Pancreas (tissue), 10 donors: Measurements from ENCODE around the gene S100A3. TPM values are rescaled to one million over a fixed set of nuclear protein-coding genes. Genes with fewer than 3 reads are reported as not detected.

Experiments used
- ATAC-seq, 4 donors: fragments of 200-7000 bp; cut with Tn5 transposase; one replicate each; pipeline versions ENCODE4 v1.8.0 to v1.9.1; 2020; ENCODE audit warnings: mild to moderate bottlenecking in 4 of 4, moderate library complexity in 4 of 4
- DNase-seq, 6 donors: peaks; one replicate each; pipeline ENCODE4 v3.0.0-alpha.2; 2020
- FAIRE-seq: peaks from 2 replicates; lab custom pipeline; 2012; peaks lifted over from hg19 to GRCh38; lab: Jason Lieb, UNC
- H3K27ac ChIP-seq, 4 donors: fragments of 200-600 bp; sonication (generic); 1 replicate in 3 of 4; 2 replicates in 1 of 4; pipeline versions ENCODE4 v1.5.0 to v1.8.0; 2020
- H3K27me3 ChIP-seq, 4 donors: fragments of 200-600 bp; one replicate each; pipeline ENCODE4 v1.8.0; 2021
- H3K36me3 ChIP-seq, 3 donors: fragments of 200-600 bp; sonication (generic) in 1 of 3; one replicate each; pipeline versions ENCODE4 v1.5.0 to v1.8.0; 2020 to 2021
- H3K4me1 ChIP-seq, 3 donors: fragments of 200-600 bp; one replicate each; pipeline ENCODE4 v1.8.0; 2021
- H3K4me3 ChIP-seq, 4 donors: fragments of 200-600 bp; sonication (generic) in 2 of 4; one replicate each; pipeline versions ENCODE4 v1.5.0 to v1.8.0; 2020 to 2021
- H3K9me3 ChIP-seq, 4 donors: fragments of 200-600 bp; one replicate each; pipeline ENCODE4 v1.8.0; 2021
- WGBS, 2 donors: extraction: QIAGEN DNeasy Blood & Tissue Kit; methylation state at CpG; one replicate each; pipeline ENCODE4 v1.1.7; 2013; 5-methylcytosine and 5-hydroxymethylcytosine counted together
- intact Hi-C, 3 donors: fragments of 100-400 bp; cut with DNase I; formaldehyde crosslinking; loops; one replicate each; pipeline versions ENCODE4 v1.11.1 to v1.14.2; 2022
- polyA plus RNA-seq, 2 donors: library from polyadenylated mRNA; stranded (reverse); fragments of 200-250 nt; gene quantifications; one replicate each; pipeline ENCODE4 v1.2.3, GENCODE V29; 2013
- total RNA-seq, 6 donors: library from RNA; stranded (reverse); fragmentation: NEBNext Ultra II Directional in 4 of 6; extraction: Animal tissue kit (Norgen Biotek cat#: 25700) in 4 of 6; gene quantifications; one replicate each; pipeline versions ENCODE4 v1.2.1 to v1.2.4, GENCODE V29; 2021 to 2023
- TF ChIP-seq, protein P1 (sequence below), 4 donors: fragments of 200-600 bp; sonication (generic) in 3 of 4; IDR thresholded peaks; one replicate each; pipeline versions ENCODE4 v1.5.0 to v1.8.0; 2021; ENCODE audit warnings: antibody characterized with exemption in 4 of 4
- donor health status: healthy with polysubstance abuse.
- donor health status: DM: no; HTN: no; CAD: no; lungs with moderate emphysema.
- donor health status: DM: no; HTN: no; CAD: no.
- donor health status: control.
- donor health status: control.
- donor health status: Bipolar disorder and iron deficiency.
- donor health status: DM: yes; HTN: yes; CAD: no.
- donor health status: DM: no; HTN: no; CAD: no.
- donor health status: DM: no; HTN: no; CAD: no.
- donor health status: DM: yes; HTN: yes; CAD: no.

The S100A3 gene
- total and polyA plus RNA-seq, 8 donors: 0.20 to 1.1 (median 0.66) TPM; not detected in 3

DNA sequence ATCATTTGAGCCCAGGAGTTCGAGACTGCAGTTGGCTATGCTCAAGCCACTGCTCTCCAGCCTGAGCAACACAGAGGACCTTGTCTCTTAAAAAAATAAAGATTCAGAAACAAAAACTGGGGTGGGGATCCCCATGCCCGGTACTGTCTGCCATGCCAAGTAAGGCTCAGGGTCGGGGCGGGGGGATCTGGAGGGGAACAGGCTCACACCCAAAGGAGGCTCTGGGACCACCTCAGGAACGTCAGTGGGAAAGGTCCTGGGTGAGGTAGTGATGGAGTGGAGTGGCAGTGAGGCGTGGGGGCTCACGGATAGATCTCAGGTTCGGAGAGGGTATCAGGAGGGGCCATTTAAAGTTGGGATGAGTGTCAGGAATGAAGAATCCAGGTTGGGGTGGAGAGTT, 2.7 kb downstream of the S100A3 start:
- Histone ChIP-seq H3K4me3 (no peak overlapping the region), H3K36me3 (no peaks in the 10 kb centered on the region), H3K9me3 (no peaks in the 10 kb centered on the region), H3K27ac (no peak overlapping the region), H3K27me3 (no peaks in the 10 kb centered on the region), H3K4me1 (peaks cover 0 to 20% (median 5%) of the 10 kb centered on the region in 3 donors)
- intact Hi-C loops: no loop called here
- ATAC-seq: no peak
- DNase-seq: peak in 1 of 6 donors; percentile 21
- TF ChIP-seq, protein P1, sequence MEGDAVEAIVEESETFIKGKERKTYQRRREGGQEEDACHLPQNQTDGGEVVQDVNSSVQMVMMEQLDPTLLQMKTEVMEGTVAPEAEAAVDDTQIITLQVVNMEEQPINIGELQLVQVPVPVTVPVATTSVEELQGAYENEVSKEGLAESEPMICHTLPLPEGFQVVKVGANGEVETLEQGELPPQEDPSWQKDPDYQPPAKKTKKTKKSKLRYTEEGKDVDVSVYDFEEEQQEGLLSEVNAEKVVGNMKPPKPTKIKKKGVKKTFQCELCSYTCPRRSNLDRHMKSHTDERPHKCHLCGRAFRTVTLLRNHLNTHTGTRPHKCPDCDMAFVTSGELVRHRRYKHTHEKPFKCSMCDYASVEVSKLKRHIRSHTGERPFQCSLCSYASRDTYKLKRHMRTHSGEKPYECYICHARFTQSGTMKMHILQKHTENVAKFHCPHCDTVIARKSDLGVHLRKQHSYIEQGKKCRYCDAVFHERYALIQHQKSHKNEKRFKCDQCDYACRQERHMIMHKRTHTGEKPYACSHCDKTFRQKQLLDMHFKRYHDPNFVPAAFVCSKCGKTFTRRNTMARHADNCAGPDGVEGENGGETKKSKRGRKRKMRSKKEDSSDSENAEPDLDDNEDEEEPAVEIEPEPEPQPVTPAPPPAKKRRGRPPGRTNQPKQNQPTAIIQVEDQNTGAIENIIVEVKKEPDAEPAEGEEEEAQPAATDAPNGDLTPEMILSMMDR (IDR thresholded peaks at IDR 0.05): no peak
- FAIRE-seq: no peak
- WGBS, 2 donors: 89 to 94% methylated on average over 8 of the region's 8 CpGs

DNA sequence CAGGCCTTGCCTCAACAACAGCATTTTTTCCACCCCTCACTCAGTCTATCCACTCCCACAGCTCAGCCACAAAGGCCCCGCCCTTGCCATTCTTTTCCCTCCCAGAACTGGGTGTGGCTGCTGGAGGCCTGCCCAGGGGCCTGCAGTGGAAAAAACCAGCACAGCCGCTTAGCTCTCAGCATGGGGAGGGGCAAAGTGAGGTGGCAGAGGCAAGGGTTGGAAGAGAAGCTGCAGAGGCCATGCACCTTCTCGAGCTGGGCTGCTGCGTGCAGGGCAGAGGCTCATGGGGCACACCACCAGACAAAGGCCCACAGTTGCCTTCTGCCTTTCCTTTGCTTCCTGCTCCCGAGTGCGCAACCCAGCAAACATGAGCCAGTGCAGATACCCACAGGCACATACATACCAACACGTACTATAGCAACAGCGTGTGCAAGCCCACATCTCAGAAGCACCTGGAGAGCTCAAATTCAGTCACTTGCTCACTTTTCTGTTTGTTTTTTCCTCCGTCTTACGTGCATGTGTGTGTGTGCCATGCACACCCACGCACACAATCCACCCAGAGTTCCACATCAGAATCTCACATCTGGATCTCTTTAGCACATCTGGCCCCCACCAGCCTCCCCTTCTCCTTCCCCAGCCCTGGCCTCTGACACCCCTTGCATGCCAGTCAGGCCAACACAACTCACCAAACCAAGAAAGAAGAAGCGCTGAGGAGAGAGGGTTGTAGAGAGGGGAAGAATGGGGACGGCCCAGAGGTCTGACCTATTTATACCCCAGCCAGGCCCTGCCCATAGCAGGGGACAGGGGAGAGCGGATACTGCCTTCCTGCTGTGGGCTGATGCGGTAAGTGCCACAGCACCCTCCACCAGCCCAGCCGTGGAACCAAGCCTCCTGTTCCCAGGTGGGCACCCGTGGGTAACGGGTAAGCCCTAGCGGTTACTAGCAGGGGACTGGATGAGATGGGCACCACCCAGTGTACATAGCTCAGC, 3.7 kb downstream of the S100A3 start, which contains the start of gene S100A4:
Gene S100A4 (minus strand): TSS at position 740 of the 989 bp plus-strand sequence. CDS start 1,012 bp downstream, outside the sequence.
- intact Hi-C loops: no loop called here
- no peak for FAIRE-seq
- H3K4me3 ChIP-seq: peak within 1 kb of the TSS in 1 of 4 donors; percentile 25

DNA sequence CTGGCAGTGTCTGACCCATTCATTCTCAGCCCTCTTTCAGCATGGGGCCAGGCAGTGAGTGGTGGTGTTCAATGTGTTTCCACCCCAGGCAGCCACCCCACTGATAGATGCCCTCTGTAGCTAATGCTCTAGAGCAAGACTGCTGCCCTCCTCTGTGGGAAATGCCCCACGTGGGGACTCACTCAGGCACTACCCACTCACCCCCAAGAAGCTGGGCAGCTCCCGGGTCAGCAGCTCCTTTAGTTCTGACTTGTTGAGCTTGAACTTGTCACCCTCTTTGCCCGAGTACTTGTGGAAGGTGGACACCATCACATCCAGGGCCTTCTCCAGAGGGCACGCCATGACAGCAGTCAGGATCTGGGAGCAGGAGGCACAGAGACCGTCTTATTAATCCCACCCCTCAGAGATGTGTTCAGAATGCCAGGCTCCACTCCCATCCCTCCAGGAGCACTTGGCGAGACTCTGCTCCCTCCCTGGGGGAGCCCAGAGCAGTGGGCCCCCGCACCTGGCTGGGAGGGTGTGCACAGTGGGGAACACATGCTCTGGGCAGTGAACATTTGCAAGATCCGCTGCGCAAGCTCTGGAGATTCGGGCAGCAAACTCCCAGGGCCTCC, 4.5 kb downstream of the S100A3 start:
- peak overlapping the region in 1 of 4 donors; percentile 25 for H3K4me3 ChIP-seq

More for the DNA sequence above, 3.7 kb downstream of the S100A3 start, which contains the start of gene S100A4:
- WGBS, 2 donors: 56 to 58% methylated on average over 19 of the region's 19 CpGs
- H3K27ac ChIP-seq: peak within 1 kb of the TSS; percentile 28 to 78 (median 44)
- H3K4me1 ChIP-seq: peaks cover 0 to 20% (median 5%) of the 10 kb centered on the region in 3 donors
- no peaks in the 10 kb centered on the region for H3K27me3 ChIP-seq
- TF ChIP-seq, protein P1 (IDR thresholded peaks at IDR 0.05): no peak
- ATAC-seq (peak; percentile 91 to 95 (median 94)), DNase-seq (peak; percentile 86 to 94 (median 94))
- no peaks in the 10 kb centered on the region for H3K36me3 ChIP-seq
- no peaks in the 10 kb centered on the region for H3K9me3 ChIP-seq

DNA sequence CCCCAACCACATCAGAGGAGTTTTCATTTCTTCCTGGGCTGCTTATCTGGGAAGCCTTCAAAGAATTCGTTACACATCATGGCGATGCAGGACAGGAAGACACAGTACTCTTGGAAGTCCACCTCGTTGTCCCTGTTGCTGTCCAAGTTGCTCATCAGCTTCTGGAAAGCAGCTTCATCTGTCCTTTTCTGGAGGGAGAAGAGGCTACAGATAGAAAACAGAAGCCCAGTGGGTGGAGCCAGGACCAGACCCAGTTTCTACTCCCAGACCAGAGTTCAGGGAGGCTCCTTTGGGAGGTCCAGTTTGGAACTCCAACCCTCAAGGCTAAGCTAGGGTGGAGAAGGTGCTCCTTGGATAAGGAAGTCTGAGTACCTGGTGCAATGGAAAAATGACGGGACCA, 5.3 kb downstream of the S100A3 start:
- intact Hi-C loops: no loop called here
- H3K4me1 ChIP-seq: peaks cover 0 to 13% (median 5%) of the 10 kb centered on the region in 3 donors
- no peak overlapping the region for H3K4me3 ChIP-seq
- WGBS, 2 donors: 77 to 89% methylated on average over 4 of the region's 4 CpGs
- H3K9me3 ChIP-seq: no peaks in the 10 kb centered on the region
- DNase-seq: peak in 1 of 6 donors; percentile 8
- no peak overlapping the region for H3K27ac ChIP-seq
- ATAC-seq: no peak
- TF ChIP-seq, protein P1 (IDR thresholded peaks at IDR 0.05): no peak
- no peaks in the 10 kb centered on the region for H3K27me3 ChIP-seq
- no peaks in the 10 kb centered on the region for H3K36me3 ChIP-seq
- no peak for FAIRE-seq

More for the DNA sequence above, 4.5 kb downstream of the S100A3 start:
- DNase-seq: peak in 1 of 6 donors; percentile 46
- WGBS, 2 donors: 67 to 72% methylated on average over 10 of the region's 10 CpGs
- Histone ChIP-seq H3K4me1 (peaks cover 0 to 19% (median 5%) of the 10 kb centered on the region in 3 donors), H3K27ac (peak overlapping the region; percentile 28 to 78 (median 44)), H3K27me3 (no peaks in the 10 kb centered on the region), H3K36me3 (no peaks in the 10 kb centered on the region), H3K9me3 (no peaks in the 10 kb centered on the region)
- intact Hi-C loops: no loop called here
- ATAC-seq: no peak
- TF ChIP-seq, protein P1 (IDR thresholded peaks at IDR 0.05): no peak
- no peak for FAIRE-seq
